Spleen (tissue), 11 donors: Measurements from ENCODE around the gene SLC39A13. TPM values are rescaled to one million over a fixed set of nuclear protein-coding genes. Genes with fewer than 3 reads are reported as not detected.

Experiments used
- DNase-seq: peaks from one replicate; pipeline ENCODE4 v3.0.0-alpha.2; 2020
- H3K27ac ChIP-seq, 8 donors: fragments of 200-600 bp; sonication (generic) in 7 of 8; 1 replicate in 4 of 8; 2 replicates in 4 of 8; pipeline versions ENCODE4 v1.5.0 to v1.8.0; 2016 to 2021; ENCODE audit warnings: inconsistent platforms in 4 of 8, mild to moderate bottlenecking in 4 of 8, moderate library complexity in 1 of 8
- H3K27me3 ChIP-seq, 7 donors: fragments of 200-600 bp; sonication (generic) in 6 of 7; replicated peaks in 1 of 7; 1 replicate in 4 of 7; 2 replicates in 3 of 7; pipeline versions ENCODE4 v1.5.0 to v1.8.0; 2016 to 2021; ENCODE audit warnings: inconsistent platforms in 3 of 7, mild to moderate bottlenecking in 1 of 7
- H3K36me3 ChIP-seq, 6 donors: fragments of 200-600 bp; sonication (generic) in 5 of 6; 1 replicate in 4 of 6; 2 replicates in 2 of 6; pipeline versions ENCODE4 v1.5.0 to v1.8.0; 2016 to 2021; ENCODE audit warnings: inconsistent platforms in 2 of 6
- H3K4me1 ChIP-seq, 6 donors: fragments of 200-600 bp; sonication (generic) in 5 of 6; 1 replicate in 3 of 6; 2 replicates in 3 of 6; pipeline versions ENCODE4 v1.5.0 to v1.8.0; 2016 to 2021; ENCODE audit warnings: inconsistent platforms in 3 of 6
- H3K4me3 ChIP-seq, 8 donors: fragments of 200-600 bp; sonication (generic) in 7 of 8; 1 replicate in 4 of 8; 2 replicates in 4 of 8; pipeline versions ENCODE4 v1.5.0 to v1.8.0; 2016 to 2021; ENCODE audit warnings: inconsistent platforms in 4 of 8, mild to moderate bottlenecking in 4 of 8, moderate library complexity in 2 of 8
- H3K9me3 ChIP-seq, 8 donors: fragments of 200-600 bp; sonication (generic) in 7 of 8; 1 replicate in 4 of 8; 2 replicates in 4 of 8; pipeline versions ENCODE4 v1.5.0 to v1.8.0; 2016 to 2021; ENCODE audit warnings: inconsistent platforms in 4 of 8
- CTCF ChIP-seq, 11 experiments: fragments of 200-600 bp in 7 of 11; fragments of 450-650 bp in 4 of 11; sonication (generic) in 4 of 11; IDR thresholded peaks in 8 of 11; conservative IDR thresholded peaks in 3 of 11; 1 replicate in 7 of 11; 2 replicates in 4 of 11; pipeline versions ENCODE4 v1.4.0 to v1.8.0; 2016 to 2021; ENCODE audit warnings: antibody characterized with exemption in 11 of 11, inconsistent platforms in 4 of 11, mild to moderate bottlenecking in 1 of 11
- POLR2A ChIP-seq, 3 donors: fragments of 450-650 bp; IDR thresholded peaks; one replicate each; pipeline ENCODE4 v1.5.1; 2017; ENCODE audit warnings: antibody characterized with exemption in 3 of 3, mild to moderate bottlenecking in 1 of 3
- POLR2AphosphoS5 ChIP-seq, 3 donors: sonication (generic); formaldehyde crosslinking; IDR thresholded peaks; one replicate each; pipeline ENCODE4 v1.5.1; 2017; ENCODE audit warnings: antibody characterized with exemption in 3 of 3
- WGBS, 5 donors: extraction: QIAGEN DNeasy Blood & Tissue Kit in 3 of 5; methylation state at CpG; one replicate each; pipeline versions ENCODE4 v1.1.5 to v1.1.7; 2013 to 2018; 5-methylcytosine and 5-hydroxymethylcytosine counted together
- intact Hi-C: fragments of 100-400 bp; cut with DNase I; formaldehyde crosslinking; loops from one replicate; pipeline ENCODE4 v1.15.0; 2023; ENCODE audit warnings: low total_unique reads
- polyA plus RNA-seq, 3 donors: library from polyadenylated mRNA; stranded (reverse); fragments of 200-250 nt; gene quantifications; one replicate each; pipeline ENCODE4 v1.2.1, GENCODE V29; 2013
- total RNA-seq, 7 donors: library from RNA; depleted of rRNA in 3 of 7; stranded (reverse); fragments of >200 nt in 3 of 7; fragmentation: NEBNext Ultra II Directional in 4 of 7; extraction: Animal tissue kit (Norgen Biotek cat#: 25700) in 4 of 7; gene quantifications; one replicate each; pipeline versions ENCODE4 v1.1.0 to v1.2.1, GENCODE V29; 2016 to 2021
- donor health status: healthy with polysubstance abuse.
- donor health status: DM: no; HTN: no; CAD: no; lungs with moderate emphysema.
- donor health status: DM: no; HTN: no; CAD: no.
- donor health status: Bipolar disorder and iron deficiency.
- donor health status: healthy.
- donor health status: DM: no; HTN: no; CAD: no.
- donor health status: DM: yes; HTN: yes; CAD: no.

Gene SLC39A13
- total and polyA plus RNA-seq, 10 donors, result 21.7 to 48.4 (median 40.4) TPM

DNA sequence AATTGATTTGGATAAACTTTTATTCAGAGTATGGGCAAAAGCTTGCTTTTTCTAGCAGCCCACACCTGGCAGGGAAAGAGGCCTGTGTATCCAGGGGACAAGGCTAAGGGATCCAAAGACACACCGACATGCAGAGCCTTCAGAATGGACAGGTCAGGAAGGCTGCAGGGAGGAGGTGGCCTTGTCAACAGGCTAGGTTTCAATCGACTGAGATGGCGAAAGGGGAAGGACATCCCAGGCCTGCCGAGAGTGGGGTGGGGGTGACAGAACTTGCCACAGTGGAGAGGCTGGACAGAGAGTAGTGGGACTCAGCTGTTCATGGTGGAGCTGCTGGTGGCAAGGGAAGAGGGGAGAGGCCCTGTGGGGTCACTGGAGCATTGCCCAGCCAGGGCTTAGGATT, 5.3 kb upstream of the SLC39A13 start:
- Histone ChIP-seq H3K36me3 (no peaks in the 10 kb centered on the region), H3K9me3 (no peaks in the 10 kb centered on the region), H3K27ac (peak overlapping the region in 3 of 8 donors; percentile 15 to 53 (median 45)), H3K4me3 (no peak overlapping the region), H3K4me1 (peaks cover 27 to 72% (median 50%) of the 10 kb centered on the region in 6 donors), H3K27me3 (no peaks in the 10 kb centered on the region)
- peak; percentile 75 for DNase-seq
- 41 to 80% (median 50%) methylated on average over 4 of the region's 4 CpGs for WGBS, 5 donors
- intact Hi-C loops, result no loop called here
- TF ChIP-seq POLR2A (IDR thresholded peaks at IDR 0.05) (no peak), CTCF (IDR thresholded peaks at IDR 0.05 in 8 of 11, conservative IDR thresholded peaks at IDR 0.05 in 3 of 11) (no peak), POLR2AphosphoS5 (IDR thresholded peaks at IDR 0.05) (no peak)

DNA sequence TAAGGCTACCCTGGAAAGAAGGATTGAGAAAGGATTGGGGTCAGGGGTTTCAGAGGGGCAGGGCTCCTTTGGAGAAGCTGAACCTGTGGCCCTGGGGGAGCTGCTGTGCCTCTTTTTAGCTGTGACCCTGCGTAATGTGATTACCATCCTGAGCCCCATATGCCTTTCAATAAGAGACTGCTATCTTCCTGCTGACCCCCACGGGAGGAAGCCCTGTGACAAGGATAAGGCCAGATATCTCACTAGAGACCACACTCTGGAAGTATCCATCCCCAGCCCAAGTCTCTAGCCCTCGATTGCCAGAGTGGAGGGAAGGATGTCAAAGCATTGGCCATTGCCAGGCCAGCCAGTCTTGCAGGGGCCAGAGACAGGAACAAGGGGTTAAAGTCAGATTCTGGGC, 4.8 kb upstream of the SLC39A13 start:
- H3K27ac ChIP-seq, result peak overlapping the region in 3 of 8 donors; percentile 15 to 53 (median 45)
- no peaks in the 10 kb centered on the region for H3K9me3 ChIP-seq
- no peak overlapping the region for H3K4me3 ChIP-seq
- intact Hi-C loops, result no loop called here
- no peaks in the 10 kb centered on the region for H3K36me3 ChIP-seq
- H3K4me1 ChIP-seq, result peaks cover 27 to 68% (median 47%) of the 10 kb centered on the region in 6 donors
- no peaks in the 10 kb centered on the region for H3K27me3 ChIP-seq
- peak; percentile 28 for DNase-seq
- no peak for TF ChIP-seq POLR2AphosphoS5 (IDR thresholded peaks at IDR 0.05)
- no peak for TF ChIP-seq POLR2A (IDR thresholded peaks at IDR 0.05)
- TF ChIP-seq CTCF (IDR thresholded peaks at IDR 0.05 in 8 of 11, conservative IDR thresholded peaks at IDR 0.05 in 3 of 11), result no peak
- WGBS, 5 donors, result 63 to 82% (median 74%) methylated on average over 3 of the region's 3 CpGs

DNA sequence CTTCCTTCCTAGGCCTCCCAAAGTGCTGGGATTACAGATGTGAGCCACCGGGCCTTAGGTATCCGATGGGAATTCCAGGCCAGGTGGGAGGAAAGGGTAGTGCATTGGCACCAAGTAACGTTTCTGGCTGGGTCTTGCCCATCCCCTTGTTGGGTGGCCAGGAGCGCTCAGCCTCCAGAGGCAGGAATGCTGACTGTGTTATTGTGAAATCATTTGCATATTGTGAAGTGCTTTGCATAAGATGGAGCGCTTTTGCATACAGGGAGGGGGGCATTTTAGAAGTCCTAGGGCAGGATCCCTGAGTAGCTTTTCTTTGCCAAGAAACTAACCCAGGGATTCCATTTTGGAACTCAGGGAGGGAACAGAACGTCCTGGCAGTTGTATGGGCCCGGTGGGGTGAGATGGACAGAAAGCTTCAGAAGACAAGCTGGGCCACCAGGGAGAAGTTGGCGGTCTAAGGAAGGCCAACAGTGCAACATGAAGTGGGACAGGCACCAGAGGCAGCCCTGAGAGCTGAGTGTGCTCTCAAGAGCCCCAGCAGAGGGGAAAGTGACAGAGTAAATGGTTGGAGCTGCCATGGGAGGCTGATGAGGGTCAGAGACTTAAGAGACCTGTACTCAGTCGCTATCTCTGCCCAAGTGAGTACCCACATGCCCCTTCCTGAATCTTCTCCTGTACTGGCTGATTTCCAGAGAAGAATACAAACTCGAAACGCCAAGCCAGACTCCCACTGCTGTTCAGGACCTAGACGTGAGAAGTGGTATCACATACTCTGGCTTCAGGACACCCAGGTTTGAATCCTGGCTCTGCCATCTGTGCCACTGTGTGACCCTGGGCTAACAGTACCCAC, 1.3 kb upstream of the SLC39A13 start:
- Histone ChIP-seq H3K27ac (peak overlapping the region; percentile 88 to 96 (median 94)), H3K9me3 (no peaks in the 10 kb centered on the region), H3K4me1 (peaks cover 19 to 71% (median 45%) of the 10 kb centered on the region in 6 donors), H3K27me3 (no peaks in the 10 kb centered on the region), H3K4me3 (peak overlapping the region; percentile 38 to 84 (median 54)), H3K36me3 (peaks cover 0 to 20% (median 2%) of the 10 kb centered on the region in 6 donors)
- 41 to 56% (median 49%) methylated on average over 12 of the region's 12 CpGs for WGBS, 5 donors
- no peak for DNase-seq
- intact Hi-C loops, result no loop called here
- TF ChIP-seq POLR2A (IDR thresholded peaks at IDR 0.05) (no peak), CTCF (IDR thresholded peaks at IDR 0.05 in 8 of 11, conservative IDR thresholded peaks at IDR 0.05 in 3 of 11) (peak in 1 of 11 experiments; percentile 11), POLR2AphosphoS5 (IDR thresholded peaks at IDR 0.05) (peak in 1 of 3 donors; percentile 59)
